ENCODE data around the gene ETHE1.
"Not testable (repeated sequence)": the region's sequence is repeated elsewhere in the genome, so short reads cannot be mapped to it uniquely, and the experiment has no call there.

The ETHE1 gene

GRCh38 chr19:43525836-43526771 is 897 bp downstream of the ETHE1 start:
- no peak for DNase-seq (ENCODE audit: extremely low read depth in 1 of 2, low read depth in 1 of 2)

- no peak for DNase-seq (ENCODE audit: extremely low read depth in 1 of 2, low read depth in 1 of 2)
Measured at GRCh38 chr19:43524922-43525835, 1.8 kb downstream of the ETHE1 start.

GRCh38 chr19:43523696-43524095 is 3.3 kb downstream of the ETHE1 start:
- not testable (repeated sequence) for DNase-seq (ENCODE audit: extremely low read depth in 1 of 2, low read depth in 1 of 2)

GRCh38 chr19:43522929-43523328 is 4.1 kb downstream of the ETHE1 start:
- DNase-seq (ENCODE audit: extremely low read depth in 1 of 2, low read depth in 1 of 2): no peak

- peak; percentile 37 to 75 for DNase-seq (ENCODE audit: extremely low read depth in 1 of 2, low read depth in 1 of 2)
Measured at GRCh38 chr19:43519436-43520088, 7.4 kb downstream of the ETHE1 start.

GRCh38 chr19:43518051-43518450 is 8.9 kb downstream of the ETHE1 start:
- DNase-seq (ENCODE audit: extremely low read depth in 1 of 2, low read depth in 1 of 2): no peak

GRCh38 chr19:43512399-43512798 is 14.6 kb downstream of the ETHE1 start:
- not testable (repeated sequence) for DNase-seq (ENCODE audit: extremely low read depth in 1 of 2, low read depth in 1 of 2)

GRCh38 chr19:43511324-43511723 is 15.7 kb downstream of the ETHE1 start:
- no peak for DNase-seq (ENCODE audit: extremely low read depth in 1 of 2, low read depth in 1 of 2)

- DNase-seq (ENCODE audit: extremely low read depth in 1 of 2, low read depth in 1 of 2): no peak
Measured at GRCh38 chr19:43510713-43511112, 16.3 kb downstream of the ETHE1 start.

- no peak for DNase-seq (ENCODE audit: extremely low read depth in 1 of 2, low read depth in 1 of 2)
Measured at GRCh38 chr19:43507880-43508279, 19.1 kb downstream of the ETHE1 start.

GRCh38 chr19:43506629-43507028 is 20.4 kb downstream of the ETHE1 start:
- no peak for DNase-seq (ENCODE audit: extremely low read depth in 1 of 2, low read depth in 1 of 2)

- no peak for DNase-seq (ENCODE audit: extremely low read depth in 1 of 2, low read depth in 1 of 2)
Measured at GRCh38 chr19:43505941-43506340, 21.1 kb downstream of the ETHE1 start.

- no peak for DNase-seq (ENCODE audit: extremely low read depth in 1 of 2, low read depth in 1 of 2)
Measured at GRCh38 chr19:43505186-43505456, 21.9 kb downstream of the ETHE1 start.

GRCh38 chr19:43504426-43505185 is 22.4 kb downstream of the ETHE1 start, which contains the start of gene PHLDB3:
TSS of gene PHLDB3 (minus strand) at chr19:43504746. CDS start at chr19:43504118, 628 bp downstream.
- no peak for DNase-seq (ENCODE audit: extremely low read depth in 1 of 2, low read depth in 1 of 2)

- DNase-seq (ENCODE audit: extremely low read depth in 1 of 2, low read depth in 1 of 2): peak; percentile 94 to 98
Measured at GRCh38 chr19:43503501-43504425, 23.2 kb downstream of the ETHE1 start.

GRCh38 chr19:43502419-43502976 is 24.5 kb downstream of the ETHE1 start:
- no peak for DNase-seq (ENCODE audit: extremely low read depth in 1 of 2, low read depth in 1 of 2)

- no peak for DNase-seq (ENCODE audit: extremely low read depth in 1 of 2, low read depth in 1 of 2)
Measured at GRCh38 chr19:43501661-43502418, 25.2 kb downstream of the ETHE1 start.

GRCh38 chr19:43499042-43499441 is 28.0 kb downstream of the ETHE1 start:
- no peak for DNase-seq (ENCODE audit: extremely low read depth in 1 of 2, low read depth in 1 of 2)

Data from stimulated activated CD8-positive, alpha-beta memory T cell treated with anti-CD3 and anti-CD28 coated beads, Interleukin-7, amount 100 ng/mL, for 48 hours (primary cell).